SK-N-DZ (cell line): Measurements from ENCODE around the gene PLA2G1B.

Source experiments
- DNase-seq: peaks from one replicate; pipeline ENCODE4 v3.0.0-alpha.2; 2015; ENCODE audit warnings: low spot score

Gene PLA2G1B

DNA sequence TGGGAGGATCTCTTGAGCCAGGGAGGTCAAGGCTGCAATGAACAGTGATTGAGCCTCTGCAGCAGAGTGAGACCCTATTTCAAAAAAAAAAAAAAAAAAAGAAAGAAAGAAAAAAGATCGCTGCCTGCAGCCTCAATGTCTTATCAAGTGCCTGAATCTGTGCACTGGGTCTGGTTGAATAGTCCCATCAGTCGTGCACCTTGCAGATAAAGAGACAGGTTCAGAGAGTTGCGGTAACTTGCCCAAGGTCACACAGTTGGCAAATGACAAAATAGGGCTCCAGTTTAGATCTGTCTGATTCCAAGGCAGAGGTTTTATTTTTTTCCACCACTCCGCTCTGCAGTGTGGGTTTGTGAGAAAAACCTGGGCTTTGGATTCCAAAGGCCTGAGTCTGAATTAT, 649 bp upstream of the PLA2G1B start:
- no peak for DNase-seq

DNA sequence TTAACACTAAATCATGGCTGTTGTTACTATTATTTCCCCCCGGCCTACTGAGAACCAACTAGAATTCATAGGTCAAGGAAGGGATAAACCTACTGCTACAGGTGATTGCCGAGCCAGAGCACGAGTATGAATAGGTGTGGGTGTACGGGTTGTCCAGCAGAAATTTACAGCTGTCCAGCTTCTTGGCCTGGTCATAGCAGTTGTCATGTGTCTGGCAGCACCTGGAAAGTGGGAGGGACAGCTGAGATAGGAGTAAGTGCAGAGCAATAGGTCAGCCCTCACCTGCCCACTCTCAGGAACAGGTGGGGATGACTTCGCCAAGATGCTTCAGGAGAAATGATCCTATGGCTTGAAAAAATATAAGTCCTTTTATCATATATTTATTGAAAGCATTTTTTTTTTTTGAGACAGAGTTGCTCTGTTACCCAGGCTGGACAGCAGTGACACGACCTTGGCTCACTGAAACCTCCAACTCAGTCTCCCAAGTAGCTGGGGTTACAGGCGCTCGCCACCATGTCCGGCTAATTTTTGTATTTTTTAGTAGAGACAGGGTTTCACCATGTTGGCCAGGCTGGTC, 2.6 kb downstream of the PLA2G1B start:
- no peak for DNase-seq

DNA sequence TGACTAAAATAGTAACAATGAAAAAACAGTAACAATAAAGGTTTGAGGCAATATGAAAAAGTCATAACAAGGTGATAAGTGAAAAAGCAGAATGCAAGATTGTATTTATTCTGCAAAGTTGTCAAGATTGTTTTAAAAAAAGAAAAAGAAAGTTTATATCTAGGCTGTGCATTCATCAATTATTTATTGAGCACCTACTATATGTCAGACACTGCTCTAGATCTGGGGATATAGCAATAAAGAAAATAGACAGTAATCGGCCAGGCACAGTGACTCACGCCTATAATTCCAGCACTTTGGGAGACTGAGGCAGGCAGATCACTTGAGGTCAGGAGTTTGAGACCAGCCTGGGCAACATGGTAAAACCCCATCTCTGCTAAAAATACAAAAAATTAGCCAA, 3.8 kb downstream of the PLA2G1B start:
- DNase-seq, result no peak

DNA sequence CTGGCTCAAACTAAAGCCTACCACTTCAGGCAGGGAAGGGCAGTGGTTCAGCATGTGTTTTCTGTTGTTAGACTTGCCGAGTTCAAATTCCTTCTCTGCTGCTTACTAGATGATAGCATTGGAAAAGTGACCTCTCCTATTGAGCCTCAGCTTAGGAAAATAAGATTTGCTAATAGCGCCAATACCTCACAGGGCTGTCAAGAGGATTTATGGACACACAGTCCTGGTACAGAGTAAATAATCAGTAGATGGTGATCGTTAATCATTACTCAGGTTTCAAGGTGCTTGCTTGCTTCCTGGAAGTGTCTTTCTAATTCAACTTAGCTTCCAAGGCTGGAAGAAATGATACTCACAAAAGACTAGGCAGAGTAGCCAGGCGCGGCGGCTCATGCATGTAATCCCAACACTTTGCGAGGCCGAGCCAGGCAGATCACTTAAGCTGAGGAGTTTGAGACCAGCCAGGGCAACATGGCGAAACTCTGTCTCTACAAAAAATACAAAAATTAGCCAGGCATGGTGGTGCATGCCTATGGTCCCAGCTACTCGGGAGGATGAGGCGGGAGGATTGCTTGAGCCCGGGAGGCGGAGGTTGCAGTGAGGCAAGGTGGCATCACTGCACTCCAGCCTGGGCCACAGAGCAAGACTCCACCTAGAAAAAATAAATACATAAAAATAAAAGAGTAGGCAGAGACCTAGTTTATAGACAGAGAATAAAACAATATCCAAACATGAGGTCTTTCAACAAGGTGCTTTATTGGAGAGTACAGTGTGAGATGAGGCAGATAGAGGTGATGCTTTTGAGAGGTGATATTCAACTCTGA, 6.0 kb downstream of the PLA2G1B start:
- no peak for DNase-seq

DNA sequence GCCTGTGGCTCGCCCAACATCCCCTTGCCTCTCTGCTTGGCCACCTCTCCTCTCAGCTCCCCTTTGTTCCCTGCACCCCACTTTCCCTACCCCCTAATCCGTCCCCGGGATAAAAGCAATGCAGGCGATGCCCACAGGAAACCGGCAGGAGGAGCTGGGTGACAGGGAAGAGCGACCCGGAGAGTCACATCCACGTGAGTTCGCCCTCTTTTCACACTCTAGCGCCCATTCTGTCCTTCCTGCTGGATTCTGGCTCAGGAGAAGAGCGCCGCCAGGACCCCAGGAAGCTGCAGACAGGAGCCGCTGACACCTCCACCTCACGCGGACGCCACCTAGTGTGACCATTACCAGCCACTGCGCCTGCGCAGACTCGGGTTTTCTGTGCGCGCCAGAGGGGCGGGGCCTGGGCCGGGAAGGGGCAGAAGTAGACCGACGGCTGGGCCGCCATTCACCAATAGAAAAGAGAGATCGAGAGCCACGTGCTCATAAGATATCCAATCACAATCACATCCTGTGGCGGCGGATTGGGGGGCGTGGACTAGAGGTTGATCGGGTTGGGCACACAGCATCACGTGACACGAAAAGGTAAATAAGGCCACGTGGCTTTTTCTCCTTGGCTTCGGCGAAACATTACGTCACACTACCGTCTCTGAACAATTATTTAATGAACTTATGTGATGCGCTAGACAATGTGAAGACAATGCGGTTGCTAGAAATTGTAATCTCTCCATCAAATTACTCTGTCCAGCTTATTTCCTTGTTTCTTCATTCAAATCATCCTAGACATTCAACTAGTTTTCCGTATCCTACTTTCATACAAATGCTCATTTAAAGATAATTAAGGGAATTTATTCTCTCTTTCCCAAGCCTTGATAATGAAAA, 10.1 kb downstream of the PLA2G1B start:
- DNase-seq, result peak; percentile 100

DNA sequence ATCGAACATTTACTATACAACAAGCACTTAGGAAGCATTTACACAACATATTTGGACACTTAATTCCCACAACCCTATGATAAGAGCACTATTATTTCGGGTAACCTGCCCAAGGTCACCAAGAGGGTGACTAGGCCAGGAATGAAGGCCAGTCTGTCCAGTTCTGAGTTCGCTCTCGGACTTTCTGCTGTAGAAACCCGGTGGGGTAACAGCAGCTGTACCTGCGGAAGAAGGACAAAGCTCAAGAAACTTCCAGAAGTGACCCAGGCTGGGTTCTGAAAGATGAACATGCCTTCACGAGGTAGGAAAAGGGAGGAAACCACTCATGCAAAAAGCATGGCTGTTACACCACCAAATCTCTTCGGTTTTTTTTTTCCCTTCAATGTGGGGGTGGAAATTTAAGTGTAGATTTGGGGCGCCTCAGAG, 10.8 kb downstream of the PLA2G1B start:
- no peak for DNase-seq

DNA sequence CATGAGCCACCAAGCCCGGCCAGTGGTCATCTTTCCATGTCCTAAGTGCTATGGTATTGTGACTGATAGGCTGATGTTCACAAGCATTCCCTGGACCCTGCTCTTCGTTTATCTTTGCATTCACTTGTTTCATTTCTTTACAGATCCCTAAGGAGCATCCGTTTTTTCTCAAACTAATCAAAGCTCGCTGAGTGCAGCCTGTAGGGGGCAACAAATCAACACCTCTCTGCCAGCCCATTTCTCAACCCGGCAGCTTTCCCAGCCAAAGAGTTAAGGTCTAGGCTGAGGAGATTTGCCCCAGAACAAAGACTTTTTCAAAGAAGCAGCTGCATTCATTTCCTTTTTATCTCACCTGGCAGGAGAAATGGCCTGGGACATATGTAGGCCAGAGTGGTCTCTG, 13.4 kb downstream of the PLA2G1B start:
- no peak for DNase-seq

DNA sequence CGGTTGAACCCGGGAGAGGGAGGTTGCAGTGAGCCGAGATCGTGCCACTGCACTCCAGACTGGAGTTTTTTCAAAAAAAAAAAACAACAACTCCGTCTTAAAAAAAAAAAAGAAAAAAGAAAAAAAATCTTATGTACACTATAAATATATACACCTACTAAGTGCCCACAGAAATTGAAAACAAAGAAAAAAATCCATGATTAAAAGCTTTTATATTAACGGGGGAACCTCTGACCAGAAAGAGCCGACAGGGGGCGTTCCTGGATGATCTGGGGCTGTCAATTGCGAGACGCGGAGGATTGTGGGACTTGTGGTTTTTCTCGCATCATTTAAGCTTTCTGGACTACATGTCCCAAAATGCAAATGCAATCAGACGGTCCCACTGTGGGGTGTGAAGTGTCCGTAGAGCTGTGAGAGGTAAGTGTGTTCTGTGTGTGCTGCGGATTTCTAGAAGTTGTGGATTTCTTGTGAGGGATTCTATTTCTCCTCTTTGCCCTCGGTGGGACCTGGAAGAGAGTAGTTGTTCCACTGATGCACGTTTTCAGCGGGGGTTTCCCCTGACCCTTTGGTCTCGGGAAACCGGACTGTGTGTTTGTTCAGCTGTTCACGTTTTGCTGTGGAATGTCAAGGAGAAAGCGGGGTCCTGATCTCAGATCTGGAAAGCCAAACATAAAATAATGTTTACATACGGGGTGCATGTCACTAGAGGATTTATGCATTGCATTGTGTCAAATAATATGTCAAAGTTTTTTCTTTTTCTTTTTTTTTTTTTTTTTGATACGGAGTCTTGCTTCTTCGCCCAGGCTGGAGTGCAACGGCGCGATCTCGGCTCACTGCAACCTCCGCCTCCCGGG, 25.4 kb downstream of the PLA2G1B start, which contains the start of gene SIRT4:
Gene SIRT4, plus strand, starts transcription at position 360 of the 854 bp plus-strand sequence. CDS start 1,241 bp downstream, outside the sequence.
- peak; percentile 94 for DNase-seq

DNA sequence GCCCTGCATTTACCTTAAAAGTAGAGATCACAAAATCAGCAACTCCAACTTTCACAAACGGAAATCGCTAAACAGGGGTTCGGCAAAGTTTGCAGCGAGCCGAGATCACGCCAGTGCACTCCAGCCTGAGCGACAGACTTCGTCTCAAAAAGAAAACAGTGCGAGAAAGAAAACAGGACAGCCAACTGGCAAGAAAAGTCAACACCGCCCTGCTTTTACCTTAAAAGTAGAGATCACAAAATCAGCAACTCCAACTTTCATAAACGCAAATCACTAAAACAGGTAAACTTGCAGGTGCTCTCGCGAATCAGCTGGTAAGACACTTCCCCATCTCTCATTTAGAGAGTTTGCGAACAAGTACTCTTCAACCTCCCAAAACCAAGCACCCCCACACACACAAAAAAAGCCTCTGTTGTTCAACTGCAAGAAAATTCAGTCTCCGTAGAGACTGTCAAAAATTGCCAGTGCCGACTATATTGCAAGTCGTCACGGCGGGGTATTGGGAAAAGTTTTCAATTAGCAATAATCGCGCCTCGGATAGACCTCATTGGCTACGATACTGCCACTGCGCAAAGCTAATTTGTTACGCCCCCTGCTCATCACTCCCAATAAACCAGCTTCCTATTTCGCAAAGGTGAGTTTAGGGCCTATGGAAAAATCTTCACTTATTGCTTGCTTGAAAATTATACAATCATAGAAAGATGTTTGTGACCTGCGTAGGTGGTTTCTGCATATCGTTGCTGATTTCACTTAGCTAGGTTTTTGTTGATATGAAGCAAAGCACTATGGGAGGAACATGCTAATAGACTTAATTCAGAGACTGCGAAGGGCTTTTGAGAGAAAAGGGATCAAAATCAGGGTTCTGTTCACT, 34.7 kb downstream of the PLA2G1B start, which contains the start of gene RNU4-1:
Gene RNU4-1, minus strand, starts transcription at position 577 of the 871 bp plus-strand sequence.
- DNase-seq, result peak; percentile 98

DNA sequence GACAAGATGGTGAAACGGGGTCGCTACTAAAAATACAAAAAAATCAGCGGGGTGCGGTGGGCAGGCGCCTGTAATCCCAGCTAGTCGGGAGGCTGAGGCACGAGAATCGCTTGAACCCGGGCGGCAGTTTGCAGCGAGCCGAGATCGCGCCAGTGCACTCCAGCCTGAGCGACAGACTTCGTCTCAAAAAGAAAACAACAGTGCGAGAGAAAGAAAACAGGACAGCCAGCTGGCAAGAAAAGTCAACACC, 35.2 kb downstream of the PLA2G1B start:
- no peak for DNase-seq

DNA sequence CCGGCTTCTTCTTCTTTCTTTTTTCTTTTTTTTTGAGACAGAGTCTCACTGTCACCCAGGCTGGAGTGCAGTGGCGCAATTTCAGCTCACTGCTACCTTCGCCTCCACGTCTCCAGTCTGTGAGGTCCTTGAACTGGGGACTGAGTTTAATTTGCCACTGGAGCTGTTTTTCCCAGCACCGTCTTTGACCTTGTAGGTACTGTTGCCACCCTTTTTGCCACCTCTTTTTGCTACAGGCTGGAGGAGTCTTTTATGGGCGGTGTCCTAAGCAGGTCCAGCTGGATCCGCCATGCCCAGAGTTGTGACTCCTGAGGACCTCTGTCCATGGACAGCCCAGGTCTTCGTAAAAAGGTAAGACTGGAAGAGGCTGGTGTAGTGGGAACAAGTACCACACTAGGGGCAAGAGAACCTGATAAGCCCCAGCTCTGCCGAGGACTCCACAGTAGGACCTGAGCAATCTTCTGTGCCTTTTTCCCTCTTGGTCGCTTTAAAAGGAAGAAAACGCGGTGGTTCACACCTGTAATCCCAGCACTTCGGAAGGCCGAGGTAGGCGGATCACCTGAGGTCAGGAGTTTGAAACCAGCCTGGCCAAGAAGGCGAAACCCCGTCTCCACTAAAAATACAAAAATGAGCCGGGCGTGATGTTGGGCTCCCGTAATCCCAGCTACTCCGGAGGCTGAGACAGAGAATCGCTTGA, 36.8 kb downstream of the PLA2G1B start:
- peak; percentile 64 for DNase-seq

DNA sequence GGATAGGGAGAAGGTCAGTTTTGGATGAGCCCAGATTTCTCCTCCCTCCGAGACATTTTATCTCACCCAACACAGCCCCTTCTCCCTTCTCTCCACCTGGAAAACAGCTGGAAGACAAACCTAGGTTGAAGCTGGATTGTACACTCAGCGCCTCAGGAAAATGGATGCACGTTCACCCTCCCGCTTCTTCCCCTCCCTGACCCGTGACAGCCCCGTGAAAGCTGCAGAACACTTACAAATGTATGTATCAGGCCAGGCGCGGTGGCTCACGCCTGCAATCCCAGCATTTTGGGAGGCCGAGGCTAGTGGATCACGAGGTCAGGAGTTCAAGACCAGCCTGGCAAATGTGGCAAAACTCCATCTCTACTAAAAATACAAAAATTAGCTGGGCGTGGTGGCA, 40.1 kb downstream of the PLA2G1B start:
- DNase-seq, result no peak

DNA sequence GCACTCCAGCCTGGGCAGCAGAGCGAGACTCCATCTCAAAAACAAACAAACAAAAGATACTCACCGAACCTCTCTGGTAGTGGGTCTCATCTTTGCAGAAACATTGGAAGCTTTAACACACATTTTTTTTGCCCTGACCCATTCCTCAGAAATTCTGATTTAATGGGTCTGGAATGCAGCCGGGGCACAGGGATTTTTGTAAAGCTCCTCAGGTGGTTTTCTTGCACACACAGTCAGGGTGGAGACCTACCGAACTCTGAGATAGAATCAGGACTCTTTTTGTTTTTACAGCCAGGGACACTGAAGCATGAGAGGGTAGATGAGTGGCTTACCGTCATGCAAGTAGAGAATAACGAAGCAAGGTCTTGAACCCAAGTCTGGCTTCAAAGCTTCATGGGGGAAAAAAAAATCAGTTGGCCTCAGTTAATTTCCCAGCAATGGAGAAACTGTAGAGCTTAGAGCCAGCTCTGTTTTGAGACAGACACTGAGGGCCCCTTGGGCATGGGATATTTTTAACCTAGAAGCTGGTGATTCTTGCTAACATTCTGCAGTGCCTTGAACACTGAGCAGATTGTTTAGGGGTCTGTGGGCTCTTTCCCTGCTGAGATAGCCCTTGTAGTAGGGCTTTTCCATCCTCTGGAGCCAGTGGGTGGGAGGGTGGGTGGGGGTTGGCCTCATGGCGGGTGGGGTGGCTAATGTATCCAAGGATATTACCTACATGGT, 40.6 kb downstream of the PLA2G1B start:
- DNase-seq, result no peak

DNA sequence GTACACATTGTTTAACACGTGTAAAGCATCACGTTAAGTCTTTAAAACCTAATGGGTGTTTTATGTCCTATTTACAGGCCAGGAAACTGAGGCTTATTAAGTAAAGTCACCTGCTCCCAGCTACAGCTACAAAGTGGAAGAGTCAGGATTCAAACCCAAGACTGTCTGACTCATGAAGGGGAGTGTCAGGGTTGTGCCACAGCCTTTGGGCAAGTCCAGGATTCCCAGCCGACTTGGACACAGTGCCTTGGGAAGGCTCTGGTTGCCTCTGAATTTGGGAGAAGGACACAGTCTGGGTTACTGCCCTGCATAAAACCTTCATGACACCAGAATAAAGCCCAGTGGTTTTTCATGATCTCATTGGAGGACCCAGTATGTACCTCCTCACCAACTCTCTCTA, 43.2 kb downstream of the PLA2G1B start:
- no peak for DNase-seq

DNA sequence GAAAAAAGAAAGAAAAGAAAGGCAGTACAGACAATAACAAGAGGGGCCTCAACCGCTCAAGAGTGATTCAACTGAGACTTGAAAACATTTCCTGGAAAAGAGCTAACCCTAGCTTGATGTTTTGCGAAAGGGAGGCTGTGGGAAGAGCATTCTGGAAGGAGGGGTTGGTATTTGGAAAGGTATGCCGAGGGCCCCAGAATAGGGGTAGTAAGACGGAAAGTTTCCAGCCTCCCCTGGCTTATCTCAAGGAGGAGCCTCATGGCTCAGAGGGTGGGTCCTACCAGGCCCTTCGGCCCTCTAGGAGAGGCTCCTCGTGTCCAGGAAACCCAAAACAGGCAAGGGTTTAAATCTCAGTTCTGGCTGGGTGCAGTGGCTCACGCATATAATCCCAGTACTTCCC, 44.3 kb downstream of the PLA2G1B start:
- no peak for DNase-seq

DNA sequence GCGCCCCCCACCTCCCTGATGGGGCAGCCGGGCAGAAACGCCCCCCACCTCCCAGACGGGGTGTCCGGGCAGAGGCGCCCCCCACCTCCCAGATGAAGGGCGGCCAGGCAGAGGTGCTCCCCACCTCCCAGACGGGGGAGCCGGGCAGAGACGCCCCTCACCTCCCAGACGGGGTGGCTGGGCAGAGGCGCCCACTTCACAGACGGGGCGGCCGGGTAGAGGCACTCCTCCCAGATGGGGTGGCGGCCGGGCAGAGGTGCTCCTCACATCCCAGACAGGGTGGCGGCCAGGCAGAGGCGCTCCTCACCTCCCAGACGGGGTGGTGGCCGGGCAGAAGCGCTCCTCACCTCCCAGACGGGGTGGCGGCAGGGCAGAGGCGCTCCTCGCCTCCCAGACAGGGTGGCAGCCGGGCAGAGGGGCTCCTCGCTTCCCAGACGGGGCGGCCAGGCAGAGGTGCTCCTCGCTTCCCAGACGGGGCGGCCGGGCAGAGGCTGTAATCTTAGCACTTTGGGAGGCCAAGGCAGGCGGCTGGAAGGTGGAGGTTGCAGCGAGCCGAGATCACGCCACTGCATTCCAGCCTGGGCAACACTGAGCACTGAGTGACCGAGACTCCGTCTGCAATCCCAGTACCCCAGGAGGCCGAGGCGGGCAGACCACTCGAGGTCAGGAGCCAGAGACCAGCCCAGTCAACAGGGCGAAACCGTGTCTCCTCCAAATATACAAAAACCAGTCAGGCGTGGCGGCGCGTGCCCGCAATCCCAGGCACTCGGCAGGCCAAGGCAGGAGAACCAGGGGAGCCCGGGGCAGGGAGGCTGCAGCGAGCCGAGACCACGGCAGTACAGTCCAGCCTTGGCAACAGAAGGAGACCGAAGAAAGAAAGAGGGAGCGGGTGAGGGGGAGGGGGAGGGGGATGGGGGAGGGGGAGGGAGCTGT, 49.2 kb downstream of the PLA2G1B start:
- no peak for DNase-seq

DNA sequence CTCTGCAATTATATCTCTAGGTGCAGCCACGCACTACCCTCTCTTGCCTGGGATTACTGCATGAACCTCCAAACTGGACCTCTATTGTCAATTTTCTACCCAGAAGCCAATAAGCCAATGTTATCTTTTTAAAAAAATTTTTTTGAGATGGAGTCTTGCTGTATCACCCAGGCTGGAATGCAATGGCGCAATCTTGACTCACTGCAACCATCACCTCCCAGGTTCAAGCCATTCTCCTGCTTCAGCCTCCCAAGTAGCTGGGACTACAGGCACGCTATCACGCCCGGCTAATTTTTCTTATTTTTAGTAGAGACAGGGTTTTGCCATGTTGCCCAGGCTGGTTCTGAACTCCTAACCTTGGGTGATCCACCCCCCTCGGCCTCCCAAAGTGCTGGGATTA, 50.8 kb downstream of the PLA2G1B start:
- no peak for DNase-seq
